Mononuclear cell (primary cell): Measurements from ENCODE around the gene AVPR2. TPM values are rescaled to one million over a fixed set of nuclear protein-coding genes. Genes with fewer than 3 reads are reported as not detected.

Experiments
- H3K27me3 ChIP-seq: 2 replicates; pipeline ENCODE4 v1.6.0; 2011; ENCODE audit warnings: low read length, control low read depth; ENCODE audit not compliant: insufficient read depth
- H3K4me1 ChIP-seq: 2 replicates; pipeline ENCODE4 v1.5.1; 2011; ENCODE audit warnings: mild to moderate bottlenecking, low read length, control low read depth; ENCODE audit not compliant: insufficient read depth
- H3K4me3 ChIP-seq: 2 replicates; pipeline ENCODE4 v1.5.1; 2011; ENCODE audit warnings: mild to moderate bottlenecking, low read length, moderate library complexity
- H3K9me3 ChIP-seq: 2 replicates; pipeline ENCODE4 v1.5.1; 2011; ENCODE audit warnings: low read depth, mild to moderate bottlenecking, control low read depth, low read length
- total RNA-seq: library from RNA; depleted of rRNA; stranded (reverse); fragments of >200 nt; gene quantifications from one replicate; pipeline ENCODE4 v1.2.3, GENCODE V29; 2012

Gene AVPR2
- total RNA-seq, 1 donor, result not detected

GRCh38 chrX:153926552-153926857 lies 22.0 kb downstream of the AVPR2 start:
- Histone ChIP-seq H3K9me3 (no peaks in the 10 kb centered on the region), H3K4me3 (peak overlapping the region; percentile 67), H3K4me1 (peaks cover 52% of the 10 kb centered on the region), H3K27me3 (no peaks in the 10 kb centered on the region)

DNA sequence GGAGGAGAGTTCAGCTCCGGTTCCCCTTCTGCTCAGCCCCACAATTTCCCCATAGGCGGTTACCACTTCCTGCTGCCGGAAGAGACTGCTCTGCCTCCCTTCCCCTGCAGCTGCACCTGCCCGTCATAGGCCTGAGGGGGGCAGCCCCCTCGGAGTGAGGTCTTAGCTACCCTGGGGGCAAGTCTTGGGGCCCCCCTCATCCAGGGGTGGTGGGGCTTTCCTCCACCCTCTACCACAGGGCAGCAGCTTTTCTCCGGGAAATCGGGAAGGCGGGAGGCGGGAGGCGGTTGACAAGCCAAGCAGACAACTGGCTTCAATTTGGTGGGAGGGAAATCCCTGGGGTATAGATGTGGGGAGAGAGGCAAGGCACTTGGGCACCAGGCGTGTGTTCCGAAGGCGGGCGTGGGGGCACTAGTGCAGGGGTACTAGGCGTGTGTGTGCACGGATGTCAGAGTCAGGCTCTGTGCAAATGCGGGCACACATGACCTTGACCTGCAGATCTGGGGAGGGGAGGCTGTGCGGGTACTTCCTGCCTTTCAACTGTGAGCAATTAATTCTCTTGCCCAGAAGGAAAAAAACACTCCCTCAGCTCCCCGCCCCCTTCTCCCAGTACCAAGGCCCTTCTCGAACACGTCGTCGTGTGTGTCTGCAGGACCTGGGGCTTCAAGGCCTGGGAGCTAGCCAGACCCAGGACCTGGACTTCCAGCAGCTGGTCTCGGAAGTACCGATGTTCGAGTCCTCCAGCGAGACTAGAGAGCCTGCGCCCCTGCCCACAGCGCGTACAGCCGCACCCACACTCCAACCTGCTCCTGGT lies 22.6 kb downstream of the AVPR2 start:
- Histone ChIP-seq H3K4me3 (peak overlapping the region; percentile 67), H3K9me3 (no peaks in the 10 kb centered on the region), H3K27me3 (no peaks in the 10 kb centered on the region), H3K4me1 (peaks cover 46% of the 10 kb centered on the region)

GRCh38 chrX:153927672-153927921 lies 23.1 kb downstream of the AVPR2 start:
- Histone ChIP-seq H3K9me3 (no peaks in the 10 kb centered on the region), H3K4me3 (peak overlapping the region; percentile 67), H3K4me1 (peaks cover 42% of the 10 kb centered on the region), H3K27me3 (no peaks in the 10 kb centered on the region)

- no peaks in the 10 kb centered on the region for H3K9me3 ChIP-seq
These were observed 23.7 kb downstream of the AVPR2 start for GRCh38 chrX:153927922-153928760.

DNA sequence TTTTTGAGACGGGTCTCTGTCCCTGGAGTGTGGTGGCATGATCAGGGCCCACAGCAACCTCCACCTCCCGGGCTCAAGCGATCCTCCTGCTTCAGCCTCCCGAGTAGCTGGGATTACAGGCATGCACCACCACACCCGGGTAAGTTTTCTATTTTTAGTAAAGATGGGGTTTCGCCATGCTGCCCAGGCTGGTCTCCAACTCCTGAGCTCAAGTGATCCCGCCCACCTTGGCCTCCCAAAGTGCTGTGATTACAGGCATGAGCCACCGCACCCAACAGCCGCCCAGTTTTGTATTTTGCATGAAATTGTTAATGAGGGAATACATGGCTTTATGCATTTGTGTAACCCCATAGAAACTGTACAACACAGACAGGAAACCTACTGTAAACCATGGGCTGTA lies 24.4 kb downstream of the AVPR2 start:
- H3K4me3 ChIP-seq, result no peak overlapping the region
- H3K9me3 ChIP-seq, result no peaks in the 10 kb centered on the region
- no peaks in the 10 kb centered on the region for H3K27me3 ChIP-seq
- H3K4me1 ChIP-seq, result peaks cover 36% of the 10 kb centered on the region

More at GRCh38 chrX:153927922-153928760, 23.7 kb downstream of the AVPR2 start:
- Histone ChIP-seq H3K4me3 (peak overlapping the region; percentile 67), H3K27me3 (no peaks in the 10 kb centered on the region), H3K4me1 (peaks cover 37% of the 10 kb centered on the region)

DNA sequence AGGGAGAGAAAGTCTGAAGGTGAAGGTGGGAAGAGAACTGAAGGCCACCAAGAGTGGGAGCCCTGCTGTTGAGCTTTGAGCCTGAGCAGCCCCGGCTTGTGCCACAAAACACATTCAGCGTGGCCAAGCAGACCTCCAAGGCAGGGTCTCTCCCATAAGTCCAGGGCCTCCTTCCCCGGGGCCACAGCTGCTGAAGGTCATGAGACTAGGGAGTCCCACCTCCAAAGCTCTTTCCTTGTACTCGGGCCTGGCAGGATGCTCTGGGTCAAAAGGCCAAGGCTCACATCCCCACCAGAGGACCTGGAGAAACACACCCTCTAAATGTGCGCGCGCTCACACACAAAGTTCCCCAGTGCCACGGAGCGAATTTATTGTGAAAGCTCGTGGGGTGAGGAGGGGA lies 25.1 kb downstream of the AVPR2 start:
- Histone ChIP-seq H3K27me3 (no peaks in the 10 kb centered on the region), H3K4me1 (peaks cover 40% of the 10 kb centered on the region), H3K4me3 (no peak overlapping the region), H3K9me3 (no peaks in the 10 kb centered on the region)

GRCh38 chrX:153930011-153930910 lies 25.8 kb downstream of the AVPR2 start:
- H3K4me3 ChIP-seq, result no peak overlapping the region
- peaks cover 34% of the 10 kb centered on the region for H3K4me1 ChIP-seq
- no peaks in the 10 kb centered on the region for H3K27me3 ChIP-seq

DNA sequence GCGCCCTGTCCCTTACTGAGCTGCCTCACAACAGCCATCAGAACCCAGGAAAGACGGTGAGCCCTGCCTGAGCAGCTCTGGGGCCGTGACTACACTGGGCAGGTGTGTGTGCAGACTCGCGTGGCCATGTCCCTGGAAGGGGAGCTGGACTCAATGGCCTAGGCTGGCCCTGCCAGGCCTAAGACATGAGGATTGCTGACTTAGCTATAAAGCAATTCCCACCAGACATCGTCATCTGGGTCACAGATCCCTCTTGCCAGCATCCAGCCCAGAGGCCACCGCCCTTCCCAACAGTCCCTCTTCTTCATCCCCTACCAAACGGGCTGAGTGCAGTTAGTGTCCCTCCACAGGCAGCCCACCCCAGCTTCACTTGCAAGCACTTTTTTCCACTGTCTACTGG lies 26.7 kb downstream of the AVPR2 start:
- H3K9me3 ChIP-seq, result no peaks in the 10 kb centered on the region
- no peaks in the 10 kb centered on the region for H3K27me3 ChIP-seq
- no peak overlapping the region for H3K4me3 ChIP-seq
- peaks cover 34% of the 10 kb centered on the region for H3K4me1 ChIP-seq

More at GRCh38 chrX:153930011-153930910, 25.8 kb downstream of the AVPR2 start:
- H3K9me3 ChIP-seq, result no peaks in the 10 kb centered on the region

GRCh38 chrX:153931748-153932147 lies 27.3 kb downstream of the AVPR2 start:
- no peak overlapping the region for H3K4me3 ChIP-seq
- peaks cover 34% of the 10 kb centered on the region for H3K4me1 ChIP-seq

GRCh38 chrX:153932220-153932915 lies 27.9 kb downstream of the AVPR2 start:
- Histone ChIP-seq H3K27me3 (no peaks in the 10 kb centered on the region), H3K9me3 (no peaks in the 10 kb centered on the region), H3K4me1 (peaks cover 28% of the 10 kb centered on the region), H3K4me3 (no peak overlapping the region)

More at GRCh38 chrX:153931748-153932147, 27.3 kb downstream of the AVPR2 start:
- H3K9me3 ChIP-seq, result no peaks in the 10 kb centered on the region
- H3K27me3 ChIP-seq, result no peaks in the 10 kb centered on the region

- Histone ChIP-seq H3K4me1 (peaks cover 23% of the 10 kb centered on the region), H3K27me3 (no peaks in the 10 kb centered on the region), H3K9me3 (no peaks in the 10 kb centered on the region), H3K4me3 (no peak overlapping the region)
These were observed 29.3 kb downstream of the AVPR2 start for GRCh38 chrX:153933748-153934147.

DNA sequence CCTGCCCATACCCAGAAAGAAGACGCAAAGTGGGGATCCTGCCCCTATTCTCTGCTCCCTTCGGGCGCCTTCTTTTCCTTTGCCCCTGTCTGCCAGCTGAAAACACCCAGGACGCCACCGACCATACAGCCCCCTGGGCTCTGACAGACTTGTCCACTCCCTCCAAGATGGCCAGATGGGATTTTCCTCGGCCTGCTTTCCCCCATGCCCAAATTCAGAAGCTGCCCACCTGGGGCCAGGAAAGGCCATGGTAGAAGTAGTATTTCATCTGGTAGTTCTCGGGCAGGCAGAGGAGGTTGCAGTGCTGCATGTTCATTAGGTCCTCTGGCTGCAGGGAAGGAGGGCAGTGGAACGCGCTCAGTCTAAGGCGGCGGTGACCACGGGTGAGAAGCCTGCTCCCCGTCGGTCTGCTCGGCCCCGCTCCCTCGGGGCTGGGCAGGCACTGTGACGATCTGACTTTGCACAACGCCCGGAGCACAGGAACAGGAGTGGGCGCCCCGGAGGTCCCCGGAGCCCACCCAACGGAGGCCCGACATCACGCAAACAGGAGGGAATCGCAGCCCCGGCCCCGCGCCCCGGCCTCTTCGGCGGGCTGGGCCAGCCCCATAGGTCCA lies 29.8 kb downstream of the AVPR2 start:
- no peaks in the 10 kb centered on the region for H3K27me3 ChIP-seq
- peak overlapping the region; percentile 50 for H3K4me3 ChIP-seq
- peaks cover 18% of the 10 kb centered on the region for H3K4me1 ChIP-seq
- H3K9me3 ChIP-seq, result no peaks in the 10 kb centered on the region

GRCh38 chrX:153934762-153935325 lies 30.4 kb downstream of the AVPR2 start, which contains the start of gene NAA10:
Gene NAA10, minus strand, starts transcription at chrX:153935037. Its CDS starts 133 bp downstream, at chrX:153934904.
- Histone ChIP-seq H3K27me3 (no peaks in the 10 kb centered on the region), H3K9me3 (no peaks in the 10 kb centered on the region), H3K4me1 (peaks cover 12% of the 10 kb centered on the region), H3K4me3 (peak within 1 kb of the TSS; percentile 50)
